Osteocyte (in vitro differentiated cells): ENCODE data around the gene ANKRD27. TPM values are rescaled to one million over a fixed set of nuclear protein-coding genes. Genes with fewer than 3 reads are reported as not detected.

Experiments used
- DNase-seq: peaks from one replicate; pipeline ENCODE4 v3.0.0; 2021; ENCODE audit warnings: mixed read lengths; ENCODE audit not compliant: unreplicated experiment; ENCODE audit errors: extremely low spot score
- H3K27ac Mint-ChIP-seq: one replicate; pipeline ENCODE4 v1.8.0; 2021; ENCODE audit warnings: mild to moderate bottlenecking, mixed read lengths; ENCODE audit not compliant: unreplicated experiment
- H3K27me3 Mint-ChIP-seq: one replicate; pipeline ENCODE4 v1.8.0; 2021; ENCODE audit warnings: mixed read lengths; ENCODE audit not compliant: unreplicated experiment
- H3K36me3 Mint-ChIP-seq: one replicate; pipeline ENCODE4 v1.8.0; 2021; ENCODE audit warnings: mixed read lengths; ENCODE audit not compliant: unreplicated experiment
- H3K4me1 Mint-ChIP-seq: one replicate; pipeline ENCODE4 v1.8.0; 2021; ENCODE audit warnings: mixed read lengths; ENCODE audit not compliant: unreplicated experiment
- H3K4me3 Mint-ChIP-seq: one replicate; pipeline ENCODE4 v1.8.0; 2021; ENCODE audit warnings: mild to moderate bottlenecking, moderate library complexity, mixed read lengths; ENCODE audit not compliant: unreplicated experiment
- H3K9me3 Mint-ChIP-seq: one replicate; pipeline ENCODE4 v1.8.0; 2021; ENCODE audit warnings: mixed read lengths; ENCODE audit not compliant: unreplicated experiment
- CTCF ChIP-seq: fragments of 200-600 bp; sonication (generic); IDR thresholded peaks from 2 replicates; pipeline ENCODE4 v1.5.0; 2021; ENCODE audit warnings: antibody characterized with exemption, mild to moderate bottlenecking, moderate library complexity
- total RNA-seq: library from RNA; stranded (reverse); gene quantifications from 2 replicates; pipeline ENCODE4 v1.2.1, GENCODE V29; 2021

Gene ANKRD27
- total RNA-seq, 1 donor from 2014 or later, result 24.1 TPM

DNA sequence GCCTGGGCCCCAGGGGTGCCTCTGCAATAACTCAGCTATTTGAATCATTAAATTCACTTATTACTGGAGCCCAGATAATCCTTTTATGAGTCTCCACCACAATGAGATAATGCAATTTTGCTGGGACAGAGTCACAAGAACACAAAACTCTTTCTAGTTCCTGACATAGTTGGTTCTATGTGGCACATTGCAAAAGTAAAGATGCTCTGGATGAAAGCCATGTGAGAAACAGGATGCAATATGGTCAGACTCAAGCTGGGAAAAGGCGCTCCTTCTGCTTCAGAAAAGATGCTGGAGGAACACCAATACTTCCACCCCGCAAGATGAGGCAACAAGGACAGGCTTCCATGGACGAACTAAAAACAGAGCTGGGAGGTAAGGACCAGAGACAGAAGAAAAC, 5.7 kb downstream of the ANKRD27 start:
- Mint-ChIP-seq H3K36me3 (peaks cover 4% of the 10 kb centered on the region), H3K27me3 (no peaks in the 10 kb centered on the region), H3K4me1 (peaks cover 30% of the 10 kb centered on the region), H3K9me3 (no peaks in the 10 kb centered on the region), H3K27ac (no peak overlapping the region), H3K4me3 (no peak overlapping the region)
- no peak for DNase-seq
- no peak for TF ChIP-seq CTCF

GRCh38 chr19:32666084-32666483, 8.9 kb downstream of the ANKRD27 start:
- peaks cover 4% of the 10 kb centered on the region for H3K36me3 Mint-ChIP-seq

DNA sequence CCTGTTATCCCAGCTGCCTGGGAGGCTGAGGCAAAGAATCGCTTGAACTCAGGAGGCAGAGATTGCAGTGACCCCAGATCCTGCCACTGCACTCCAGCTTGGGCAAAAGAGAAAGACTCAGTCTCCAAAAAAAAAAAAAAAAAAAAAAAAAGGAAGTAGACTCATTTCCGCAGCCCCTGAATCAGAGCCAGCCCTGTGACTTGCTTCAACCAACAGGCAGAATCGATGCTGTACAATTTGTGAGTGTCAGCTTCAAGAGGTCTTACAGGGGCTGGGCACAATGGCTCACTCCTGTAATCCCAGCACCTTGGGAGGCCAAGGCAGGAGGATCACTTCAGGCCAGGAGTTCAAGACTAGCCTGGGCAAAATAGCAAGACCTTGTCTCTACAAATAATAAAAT, 12.8 kb downstream of the ANKRD27 start:
- no peak for TF ChIP-seq CTCF
- Mint-ChIP-seq H3K36me3 (peaks cover 4% of the 10 kb centered on the region), H3K4me1 (no peaks in the 10 kb centered on the region), H3K27ac (no peak overlapping the region), H3K4me3 (no peak overlapping the region), H3K27me3 (no peaks in the 10 kb centered on the region), H3K9me3 (no peaks in the 10 kb centered on the region)
- no peak for DNase-seq

More at GRCh38 chr19:32666084-32666483, 8.9 kb downstream of the ANKRD27 start:
- Mint-ChIP-seq H3K27ac (no peak overlapping the region), H3K9me3 (no peaks in the 10 kb centered on the region), H3K27me3 (no peaks in the 10 kb centered on the region), H3K4me3 (no peak overlapping the region), H3K4me1 (peaks cover 11% of the 10 kb centered on the region)
- no peak for TF ChIP-seq CTCF
- no peak for DNase-seq

- no peak for TF ChIP-seq CTCF
- H3K27ac Mint-ChIP-seq, result no peak overlapping the region
- H3K9me3 Mint-ChIP-seq, result no peaks in the 10 kb centered on the region
- no peak overlapping the region for H3K4me3 Mint-ChIP-seq
- DNase-seq, result no peak
- H3K27me3 Mint-ChIP-seq, result no peaks in the 10 kb centered on the region
- no peaks in the 10 kb centered on the region for H3K4me1 Mint-ChIP-seq
- peaks cover 4% of the 10 kb centered on the region for H3K36me3 Mint-ChIP-seq
Observed at GRCh38 chr19:32661318-32661717, 13.7 kb downstream of the ANKRD27 start.

GRCh38 chr19:32658527-32658926, 16.5 kb downstream of the ANKRD27 start:
- no peaks in the 10 kb centered on the region for H3K36me3 Mint-ChIP-seq
- no peak overlapping the region for H3K4me3 Mint-ChIP-seq
- no peaks in the 10 kb centered on the region for H3K27me3 Mint-ChIP-seq
- no peak for TF ChIP-seq CTCF
- no peak for DNase-seq
- H3K9me3 Mint-ChIP-seq, result no peaks in the 10 kb centered on the region
- H3K4me1 Mint-ChIP-seq, result no peaks in the 10 kb centered on the region
- no peak overlapping the region for H3K27ac Mint-ChIP-seq
